Activated naive CD4-positive, alpha-beta T cell (primary cell): ENCODE results near the gene AP2A1.
A peak's percentile ranks its signal among the peaks of the same experiment; 100 is the strongest.

Experiments used
- DNase-seq, 4 experiments: peaks; one replicate each; lab custom pipeline; 2025; lab: John Stamatoyannopoulos, UW

The AP2A1 gene

GRCh38 chr19:49766007-49766929 is 533 bp upstream of the AP2A1 start:
- peak; percentile 95 to 99 (median 97) for DNase-seq

- DNase-seq = no peak
Measured at GRCh38 chr19:49767381-49767780, 580 bp downstream of the AP2A1 start.

- no peak for DNase-seq
Measured at GRCh38 chr19:49767967-49768581, 1.3 kb downstream of the AP2A1 start.

DNA sequence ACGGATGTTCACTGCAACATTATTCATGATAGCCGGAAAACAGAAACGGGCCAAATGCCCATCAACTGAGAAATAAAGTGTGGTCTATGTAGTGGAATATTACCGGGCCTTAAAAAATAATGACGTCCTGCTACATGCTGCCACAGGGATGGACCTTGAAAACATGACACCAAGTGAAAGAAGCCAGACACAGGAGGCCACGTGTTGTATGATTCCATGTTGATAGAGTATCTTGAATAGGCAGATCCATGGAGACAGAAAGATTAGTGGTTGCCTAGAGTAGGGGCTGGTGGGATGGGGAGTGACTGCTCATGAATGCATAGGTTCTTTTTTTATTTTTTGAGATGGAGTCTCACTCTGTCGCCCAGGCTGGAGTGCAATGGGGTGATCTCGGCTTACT is 3.7 kb downstream of the AP2A1 start:
- DNase-seq = no peak

- peak in 1 of 4 experiments; percentile 2 for DNase-seq
Measured at GRCh38 chr19:49771674-49772139, 4.9 kb downstream of the AP2A1 start.

GRCh38 chr19:49772850-49773432 is 6.1 kb downstream of the AP2A1 start:
- no peak for DNase-seq

GRCh38 chr19:49773663-49774350 is 7.0 kb downstream of the AP2A1 start:
- no peak for DNase-seq

DNA sequence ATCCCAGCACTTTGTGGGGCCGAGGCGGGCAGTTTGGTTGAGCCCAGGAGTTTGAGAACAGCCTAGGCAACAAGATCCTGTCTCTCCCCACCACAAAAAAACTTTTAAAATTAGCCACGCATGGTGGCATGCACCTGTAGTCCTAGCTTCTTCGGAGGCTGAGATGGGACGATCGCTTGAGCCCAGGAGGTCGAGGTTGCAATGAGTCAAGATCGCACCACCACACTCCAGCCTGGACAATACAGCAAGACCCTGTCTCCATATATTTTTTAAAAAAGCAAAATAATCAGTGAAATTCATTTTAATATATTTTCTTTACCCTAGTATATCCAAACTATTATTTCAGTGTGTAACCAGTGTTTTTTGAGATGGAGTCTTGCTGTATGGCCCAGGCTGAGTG is 8.2 kb downstream of the AP2A1 start:
- DNase-seq = no peak

- no peak for DNase-seq
Measured at GRCh38 chr19:49775742-49776370, 9.1 kb downstream of the AP2A1 start.

DNA sequence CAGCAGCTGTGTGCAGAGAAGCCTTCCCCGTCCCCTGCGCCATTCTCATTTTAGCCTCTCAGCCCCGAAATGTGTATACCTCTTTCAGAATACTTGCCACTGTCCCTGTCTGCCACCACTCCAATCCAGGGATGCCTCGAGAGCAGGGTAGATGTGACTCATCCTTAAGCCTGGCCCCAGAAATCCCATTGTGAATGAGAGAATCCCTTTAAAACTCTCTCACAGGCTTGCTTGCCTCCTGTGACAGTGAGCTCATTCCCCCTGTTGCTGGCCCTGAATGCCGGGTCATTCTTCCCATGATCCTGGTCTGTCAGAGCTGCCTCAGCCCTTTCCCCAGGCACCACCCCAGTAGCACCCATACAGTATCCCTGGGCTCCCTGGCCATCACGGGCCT is 9.6 kb downstream of the AP2A1 start:
- DNase-seq = no peak

GRCh38 chr19:49779731-49780555 is 13.1 kb downstream of the AP2A1 start:
- no peak for DNase-seq

DNA sequence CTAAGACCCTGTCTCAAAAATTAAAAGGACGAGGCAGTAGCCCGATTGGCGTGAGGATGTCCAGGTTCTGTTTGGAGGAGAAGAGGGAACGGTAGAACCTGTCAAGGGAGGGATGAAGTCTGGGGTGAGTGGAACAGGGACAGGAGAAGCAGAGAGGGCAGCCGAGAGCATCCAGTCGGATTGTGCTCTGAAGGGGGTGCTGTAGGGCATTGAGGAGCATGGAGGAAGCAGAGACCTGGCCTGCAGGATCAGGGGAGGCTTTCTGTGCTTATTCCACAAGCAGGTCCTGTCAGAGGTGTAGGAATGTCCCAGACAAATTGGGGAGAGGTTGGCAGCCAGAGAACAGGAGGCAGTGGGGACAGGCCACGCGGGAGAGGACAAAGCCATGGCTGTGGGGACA is 14.1 kb downstream of the AP2A1 start:
- no peak for DNase-seq

GRCh38 chr19:49781394-49781793 is 14.6 kb downstream of the AP2A1 start:
- no peak for DNase-seq

DNA sequence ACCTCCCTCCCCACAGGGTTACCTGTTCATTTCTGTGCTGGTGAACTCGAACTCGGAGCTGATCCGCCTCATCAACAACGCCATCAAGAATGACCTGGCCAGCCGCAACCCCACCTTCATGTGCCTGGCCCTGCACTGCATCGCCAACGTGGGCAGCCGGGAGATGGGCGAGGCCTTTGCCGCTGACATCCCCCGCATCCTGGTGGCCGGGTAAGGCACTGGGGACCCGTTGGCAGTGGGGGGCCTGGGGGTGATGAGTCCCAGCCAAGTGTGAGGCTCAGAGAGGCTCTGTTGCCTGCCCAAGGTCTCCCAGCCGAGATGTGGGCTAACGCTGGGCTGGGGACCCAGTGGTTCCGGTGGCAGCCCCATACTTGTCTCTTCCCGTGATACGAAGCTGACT is 15.7 kb downstream of the AP2A1 start:
- no peak for DNase-seq

GRCh38 chr19:49786376-49786820 is 19.6 kb downstream of the AP2A1 start:
- no peak for DNase-seq

- no peak for DNase-seq
Measured at GRCh38 chr19:49787746-49788145, 20.9 kb downstream of the AP2A1 start.

DNA sequence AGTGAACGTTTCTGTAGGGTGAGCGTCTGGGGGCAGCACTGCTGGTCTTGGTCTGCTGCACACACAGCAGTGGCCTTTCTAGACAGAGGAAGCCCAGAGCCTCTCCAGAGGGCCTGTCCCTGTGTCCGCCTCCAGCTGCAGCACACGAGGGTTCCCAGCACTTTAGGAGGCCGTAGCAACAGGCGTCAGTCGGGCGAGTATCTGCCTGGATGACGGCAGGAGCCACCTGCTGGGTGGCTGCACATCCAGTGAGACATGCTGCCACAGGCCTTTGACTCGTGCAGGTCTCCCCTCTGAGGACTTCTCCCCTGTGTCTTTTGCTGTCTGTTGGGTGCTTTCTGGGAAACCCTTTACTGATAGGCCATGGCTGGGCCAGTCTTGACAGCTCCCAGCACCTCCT is 22.1 kb downstream of the AP2A1 start:
- no peak for DNase-seq

GRCh38 chr19:49790866-49791265 is 24.1 kb downstream of the AP2A1 start:
- DNase-seq = no peak

DNA sequence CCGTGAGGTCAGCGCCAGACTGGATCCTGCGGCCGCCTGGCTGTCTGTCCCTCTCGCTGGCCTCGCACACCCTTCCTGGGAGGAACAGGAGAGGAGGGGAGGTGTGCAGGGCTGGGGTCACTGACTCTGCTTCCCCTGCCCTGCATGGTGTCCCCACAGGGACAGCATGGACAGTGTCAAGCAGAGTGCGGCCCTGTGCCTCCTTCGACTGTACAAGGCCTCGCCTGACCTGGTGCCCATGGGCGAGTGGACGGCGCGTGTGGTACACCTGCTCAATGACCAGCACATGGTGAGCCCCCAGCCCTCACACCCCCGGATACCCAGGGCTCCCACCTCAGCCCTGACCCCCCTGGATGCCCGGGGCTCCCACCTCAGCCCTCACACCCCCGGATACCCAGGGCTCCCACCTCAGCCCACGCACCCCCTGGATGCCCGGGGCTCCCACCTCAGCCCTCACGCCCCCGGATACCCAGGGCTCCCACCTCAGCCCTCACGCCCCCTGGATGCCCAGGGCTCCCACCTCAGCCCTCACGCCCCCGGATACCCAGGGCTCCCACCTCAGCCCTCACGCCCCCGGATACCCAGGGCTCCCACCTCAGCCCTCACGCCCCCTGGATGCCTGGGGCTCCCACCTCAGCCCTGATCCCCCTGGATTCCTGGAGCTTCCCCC is 25.1 kb downstream of the AP2A1 start:
- no peak for DNase-seq

GRCh38 chr19:49792829-49793560 is 26.2 kb downstream of the AP2A1 start:
- no peak for DNase-seq
